Stimulated activated CD8-positive, alpha-beta memory T cell treated with anti-CD3 and anti-CD28 coated beads, Interleukin-7, amount 100 ng/mL, for 48 hours (primary cell): ENCODE results near the gene FAM234A.
"Not testable (repeated sequence)": the region's sequence is repeated elsewhere in the genome, so short reads cannot be mapped to it uniquely, and the experiment has no call there.

ENCODE experiments used
- DNase-seq, 2 donors: peaks; one replicate each; pipeline ENCODE4 v3.0.0-alpha.2; 2020; ENCODE audit warnings: low read depth in 1 of 2; ENCODE audit errors: extremely low read depth in 1 of 2

FAM234A gene, protein sequence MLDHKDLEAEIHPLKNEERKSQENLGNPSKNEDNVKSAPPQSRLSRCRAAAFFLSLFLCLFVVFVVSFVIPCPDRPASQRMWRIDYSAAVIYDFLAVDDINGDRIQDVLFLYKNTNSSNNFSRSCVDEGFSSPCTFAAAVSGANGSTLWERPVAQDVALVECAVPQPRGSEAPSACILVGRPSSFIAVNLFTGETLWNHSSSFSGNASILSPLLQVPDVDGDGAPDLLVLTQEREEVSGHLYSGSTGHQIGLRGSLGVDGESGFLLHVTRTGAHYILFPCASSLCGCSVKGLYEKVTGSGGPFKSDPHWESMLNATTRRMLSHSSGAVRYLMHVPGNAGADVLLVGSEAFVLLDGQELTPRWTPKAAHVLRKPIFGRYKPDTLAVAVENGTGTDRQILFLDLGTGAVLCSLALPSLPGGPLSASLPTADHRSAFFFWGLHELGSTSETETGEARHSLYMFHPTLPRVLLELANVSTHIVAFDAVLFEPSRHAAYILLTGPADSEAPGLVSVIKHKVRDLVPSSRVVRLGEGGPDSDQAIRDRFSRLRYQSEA

DNA sequence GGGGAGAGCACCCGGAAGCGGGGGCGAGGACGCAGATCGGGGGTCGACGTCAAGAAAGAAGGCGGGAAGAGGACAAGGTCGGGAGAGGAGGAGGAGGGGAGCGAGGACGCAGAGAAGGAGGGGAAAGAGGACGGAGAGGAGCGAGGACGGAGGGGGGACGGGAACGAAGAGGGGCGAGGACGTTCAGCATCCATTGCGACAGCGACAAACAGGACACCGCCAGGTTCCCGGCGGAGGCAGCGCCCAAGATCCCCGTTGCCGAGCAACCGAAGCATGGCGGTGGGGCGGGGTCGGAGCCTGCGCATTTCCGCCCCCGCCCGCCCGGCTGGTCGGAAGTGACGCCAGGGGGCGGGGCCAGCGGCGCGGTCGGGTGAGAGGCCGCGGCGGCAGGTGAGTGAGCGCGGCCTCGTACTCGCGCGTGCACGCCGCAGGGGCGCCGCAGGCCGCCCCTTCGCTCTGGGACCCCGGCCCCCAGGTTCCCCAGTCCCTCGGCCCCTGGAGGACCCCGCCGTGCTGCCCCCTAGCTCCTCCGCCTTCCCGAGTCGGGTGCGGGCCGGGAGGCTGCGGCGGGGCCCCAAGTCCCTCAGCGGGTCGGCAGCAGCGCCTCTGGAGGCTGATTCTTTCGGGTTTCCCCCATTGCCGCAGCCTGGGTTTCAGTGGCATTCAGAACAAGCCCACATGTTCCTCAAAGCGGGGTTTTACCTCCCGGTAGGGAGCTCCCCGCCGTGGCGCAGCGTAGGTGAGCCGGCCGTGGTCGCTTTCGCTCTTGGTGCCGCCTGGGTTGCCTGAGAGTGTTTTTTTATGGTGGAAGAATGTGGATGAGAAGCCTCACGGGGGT is at the start of gene FAM234A:
TSS of gene FAM234A (plus strand) at position 354 of the 838 bp plus-strand sequence. CDS start 19,593 bp downstream, outside the sequence.
- DNase-seq, result peak; percentile 93

DNA sequence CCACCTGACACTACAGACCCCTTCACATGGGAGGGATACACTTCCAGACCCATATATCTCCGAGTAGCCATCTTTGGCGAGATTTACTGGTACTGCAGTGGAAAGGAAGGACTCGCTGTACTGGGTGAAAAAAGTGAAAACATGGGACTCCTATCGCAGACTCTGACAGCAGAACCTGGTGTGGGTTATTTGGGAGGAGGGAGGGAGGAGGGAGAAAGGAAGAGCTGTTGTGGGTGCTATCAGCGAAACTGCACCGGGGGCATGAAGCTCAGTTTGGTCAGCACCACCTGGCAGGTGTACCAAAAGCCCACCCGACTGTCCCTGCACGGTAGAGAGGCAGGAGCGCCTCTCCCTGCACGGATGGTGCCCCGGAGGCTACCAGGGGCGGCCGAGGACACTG is 49.4 kb upstream of the FAM234A start:
- no peak for DNase-seq

DNA sequence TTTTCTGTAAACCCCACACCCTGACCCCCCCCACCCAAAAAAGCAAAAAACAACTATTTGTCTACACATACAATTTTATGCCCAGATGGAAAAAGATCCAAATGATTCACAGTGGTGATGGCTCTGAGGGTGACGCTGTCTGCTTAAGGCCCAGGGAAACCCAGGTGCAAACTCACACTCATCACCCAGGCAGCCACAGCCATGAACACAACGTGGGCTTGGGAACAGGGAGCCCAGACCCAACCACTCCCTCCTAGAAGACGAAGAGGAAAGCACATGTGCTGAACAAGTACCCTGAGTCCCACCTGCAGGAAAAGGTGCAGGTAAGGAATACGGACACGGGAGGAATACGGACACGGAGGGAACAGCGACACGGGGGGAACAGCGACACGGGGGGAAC is 48.9 kb upstream of the FAM234A start:
- DNase-seq, result no peak

DNA sequence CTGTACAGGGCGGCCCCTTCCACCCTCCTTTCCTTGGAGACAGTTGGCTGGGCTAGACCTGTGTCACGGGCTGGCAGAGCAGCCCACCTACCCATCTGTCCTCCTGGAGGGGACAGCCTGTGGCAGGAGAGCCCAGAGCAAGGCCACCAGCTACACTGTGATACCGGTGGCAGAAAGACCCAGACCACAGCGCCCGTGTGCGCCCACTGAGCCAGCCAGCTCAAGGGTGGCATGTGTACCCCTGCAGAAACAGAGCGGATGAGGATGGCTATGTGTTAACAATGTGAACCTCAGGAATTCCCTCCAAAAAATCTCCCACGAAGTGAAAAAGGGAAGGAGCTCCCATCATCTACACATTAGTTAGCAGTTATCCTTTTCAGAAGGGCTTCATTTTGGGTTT is 47.3 kb upstream of the FAM234A start:
- DNase-seq, result no peak

DNA sequence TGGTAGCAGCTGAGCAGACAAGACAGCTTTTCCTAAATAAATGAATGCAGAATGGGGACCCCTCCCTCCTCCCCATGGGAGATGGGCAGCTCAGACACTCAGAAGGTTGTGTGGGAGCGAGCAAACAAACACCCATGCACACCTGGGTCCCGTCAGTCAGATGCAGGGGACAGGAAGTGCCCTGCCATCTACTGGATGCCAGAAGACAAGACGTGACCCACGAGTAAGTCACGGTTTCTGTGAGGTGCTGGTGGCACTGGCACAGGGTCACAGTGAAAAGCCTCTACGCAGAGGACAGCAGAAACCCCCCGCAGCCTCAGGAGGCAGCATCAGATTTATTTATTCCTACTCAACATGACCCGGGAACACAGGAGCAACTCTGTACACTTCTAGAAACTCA is 45.9 kb upstream of the FAM234A start:
- DNase-seq, result no peak

DNA sequence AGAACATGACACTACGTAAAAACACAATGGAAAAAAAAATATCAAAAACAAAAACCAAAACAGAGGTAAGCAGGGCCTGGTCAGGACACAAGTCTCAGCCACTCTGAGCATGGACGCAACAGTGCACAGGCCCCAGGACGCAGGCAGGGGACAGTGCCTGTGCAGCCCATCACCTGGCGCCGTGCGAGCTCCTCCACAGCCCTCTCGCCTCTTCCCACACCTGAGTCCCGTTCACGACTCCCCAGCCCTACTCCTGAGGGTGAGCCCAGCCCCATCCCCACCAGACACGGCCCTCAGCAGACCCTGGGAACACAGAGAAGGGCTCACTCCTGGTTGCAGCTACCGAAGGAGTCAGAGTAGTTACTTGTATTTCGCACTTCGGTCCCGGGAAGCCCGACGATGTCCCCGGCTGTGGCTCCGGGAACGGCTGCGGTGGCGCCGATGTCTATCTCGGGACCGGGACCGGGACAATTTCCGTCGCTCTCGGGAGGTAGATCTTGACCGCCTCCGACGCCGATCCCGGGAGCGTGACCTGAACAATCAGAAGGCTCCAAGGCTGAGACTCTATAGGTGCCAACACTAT is 44.9 kb upstream of the FAM234A start:
- no peak for DNase-seq

DNA sequence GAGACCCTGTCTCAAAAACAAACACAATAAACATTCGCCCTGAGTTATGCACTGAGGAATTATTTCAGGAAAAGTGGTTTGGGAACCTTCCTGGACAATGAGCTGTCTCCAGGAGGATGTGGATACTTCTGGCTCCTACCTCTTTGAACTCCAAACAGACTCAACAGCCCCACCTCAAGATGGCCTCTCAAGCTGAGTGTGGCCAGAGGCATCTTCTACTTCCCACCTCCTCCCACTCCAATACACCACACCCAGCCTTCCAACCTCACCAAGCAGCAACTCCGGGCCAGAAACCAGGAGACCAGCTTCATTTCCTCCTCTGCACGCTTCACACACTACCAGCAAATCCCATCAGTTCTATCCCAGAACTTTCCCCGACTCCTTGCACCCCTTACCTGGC is 42.8 kb upstream of the FAM234A start:
- DNase-seq, result no peak

DNA sequence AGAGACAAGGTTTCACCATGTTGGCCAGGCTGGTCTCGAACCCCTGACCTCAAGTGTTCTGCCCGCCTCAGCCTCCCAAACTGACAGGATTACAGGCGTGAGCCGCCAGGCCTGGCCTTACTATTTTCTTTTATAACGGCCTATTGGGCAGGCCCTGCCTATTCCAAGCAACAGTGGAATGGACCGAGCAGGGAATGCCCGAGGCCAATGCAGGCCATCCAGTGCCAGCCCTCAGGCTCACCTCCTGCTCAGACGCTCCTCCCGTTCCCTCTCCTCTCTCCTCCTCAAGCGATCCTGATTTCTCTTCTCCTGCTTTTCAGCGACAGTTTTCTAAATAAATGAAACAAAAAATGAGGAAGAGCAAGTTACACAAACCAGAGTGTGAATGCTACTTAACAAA is 41.9 kb upstream of the FAM234A start:
- no peak for DNase-seq

DNA sequence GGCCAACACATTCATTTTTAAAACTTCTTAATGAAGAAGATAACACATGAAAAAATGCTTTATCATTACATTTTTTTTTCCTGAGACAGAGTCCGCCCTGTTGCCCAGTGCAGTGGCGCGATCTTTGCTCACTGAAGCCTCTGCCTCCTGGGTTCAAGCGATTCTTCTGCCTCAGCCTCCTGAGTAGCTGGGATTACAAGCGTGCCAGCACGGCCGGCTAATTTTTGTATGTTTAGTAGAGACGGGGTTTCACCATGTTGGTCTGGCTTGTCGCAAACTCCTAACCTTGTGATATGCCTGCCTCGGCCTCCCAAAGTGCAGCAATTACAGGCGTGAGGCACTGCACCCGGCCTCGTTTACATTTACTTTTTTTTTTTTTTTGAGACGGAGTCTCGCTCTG is 41.2 kb upstream of the FAM234A start:
- no peak for DNase-seq

DNA sequence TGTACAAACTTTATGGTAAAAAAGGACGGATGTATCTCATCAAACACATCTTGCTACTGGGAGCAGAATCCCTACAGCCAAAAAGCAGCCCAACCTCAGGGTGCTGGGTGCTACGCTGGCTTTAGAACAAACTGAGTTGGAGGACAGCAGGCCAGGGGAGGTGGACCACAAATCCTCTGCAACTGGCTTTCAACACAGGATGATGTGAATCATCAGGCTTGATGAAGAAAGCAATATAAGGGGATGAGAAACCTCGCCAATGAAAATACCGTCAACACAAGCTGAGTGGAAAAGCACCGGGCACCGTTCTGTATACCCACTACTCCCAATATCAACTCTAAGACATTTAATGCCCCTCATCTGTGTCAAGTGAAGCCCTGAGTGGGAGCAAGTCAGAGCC is 40.1 kb upstream of the FAM234A start:
- DNase-seq, result no peak

DNA sequence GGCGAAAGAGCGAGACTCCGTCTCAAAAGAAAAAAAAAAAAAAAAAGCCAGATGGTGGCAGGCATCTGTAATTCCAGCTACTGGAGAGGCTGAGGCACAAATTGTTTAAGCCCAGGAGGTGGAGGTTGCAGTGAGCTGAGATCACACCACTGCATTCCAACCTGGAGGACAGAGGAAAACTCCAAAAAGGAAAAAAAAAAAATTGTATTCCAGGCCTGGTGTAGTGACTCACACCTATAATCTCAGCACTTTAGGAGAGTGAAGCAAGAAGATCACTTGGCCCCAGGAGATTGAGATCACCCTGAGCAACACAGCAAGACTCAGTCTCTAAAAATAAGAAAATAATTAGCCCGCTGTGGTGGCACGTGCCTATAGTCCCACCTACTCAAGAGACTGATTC is 34.2 kb upstream of the FAM234A start:
- no peak for DNase-seq

DNA sequence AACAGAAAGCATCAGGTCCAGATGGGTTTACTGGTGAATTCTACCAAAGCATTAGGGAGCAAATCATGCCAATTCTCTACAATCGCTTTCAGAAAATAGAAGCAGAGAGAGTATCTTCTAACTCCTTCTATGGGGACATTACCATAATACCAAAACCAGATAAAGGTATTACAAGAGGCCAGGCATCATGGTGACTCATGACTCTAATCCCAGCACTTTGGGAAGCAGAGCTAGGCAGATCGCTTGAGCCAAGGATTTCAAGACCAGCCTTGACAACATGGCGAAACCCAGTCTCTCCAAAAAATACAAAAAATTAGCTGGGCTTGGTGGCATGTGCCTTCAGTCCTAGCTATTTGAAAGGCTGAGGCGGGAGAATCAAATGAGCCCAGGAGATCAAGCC is 31.4 kb upstream of the FAM234A start:
- no peak for DNase-seq

DNA sequence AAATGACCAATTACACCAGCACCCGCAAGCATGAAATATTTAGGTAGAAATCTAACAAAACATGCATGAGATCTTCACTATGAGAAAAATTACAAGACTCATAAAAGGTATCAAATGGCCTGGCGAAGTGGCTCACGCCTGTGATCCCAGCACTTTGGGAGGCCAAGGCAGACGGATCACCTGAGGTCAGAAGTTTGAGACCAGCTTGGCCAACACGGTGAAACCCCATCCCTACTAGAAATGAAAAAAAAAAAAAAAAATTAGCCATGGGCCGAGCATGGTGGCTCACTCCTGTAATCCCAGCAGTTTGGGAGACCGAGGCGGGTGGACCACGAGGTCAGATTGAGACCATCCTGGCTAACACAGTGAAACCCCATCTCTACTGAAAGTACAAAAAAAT is 30.6 kb upstream of the FAM234A start:
- DNase-seq, result not testable (repeated sequence)

DNA sequence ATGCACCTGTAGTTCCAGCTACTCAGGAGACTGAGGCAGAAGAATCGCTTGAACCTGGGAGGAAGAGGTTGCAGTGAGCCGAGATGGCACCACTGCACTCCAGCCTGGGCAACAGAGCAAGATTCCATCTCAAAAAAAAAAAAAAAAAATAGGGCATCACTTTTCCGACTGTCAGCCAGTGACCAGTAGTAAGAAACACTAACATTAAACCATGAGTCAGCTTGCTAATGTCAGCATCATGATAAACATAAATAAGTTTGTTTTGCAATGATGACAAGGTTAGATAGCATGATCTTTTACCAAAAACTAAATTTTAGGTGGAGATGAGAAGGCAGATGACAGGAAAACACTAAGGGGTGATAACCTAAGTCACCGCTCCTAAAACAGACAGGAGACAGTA is 25.3 kb upstream of the FAM234A start:
- DNase-seq, result not testable (repeated sequence)

DNA sequence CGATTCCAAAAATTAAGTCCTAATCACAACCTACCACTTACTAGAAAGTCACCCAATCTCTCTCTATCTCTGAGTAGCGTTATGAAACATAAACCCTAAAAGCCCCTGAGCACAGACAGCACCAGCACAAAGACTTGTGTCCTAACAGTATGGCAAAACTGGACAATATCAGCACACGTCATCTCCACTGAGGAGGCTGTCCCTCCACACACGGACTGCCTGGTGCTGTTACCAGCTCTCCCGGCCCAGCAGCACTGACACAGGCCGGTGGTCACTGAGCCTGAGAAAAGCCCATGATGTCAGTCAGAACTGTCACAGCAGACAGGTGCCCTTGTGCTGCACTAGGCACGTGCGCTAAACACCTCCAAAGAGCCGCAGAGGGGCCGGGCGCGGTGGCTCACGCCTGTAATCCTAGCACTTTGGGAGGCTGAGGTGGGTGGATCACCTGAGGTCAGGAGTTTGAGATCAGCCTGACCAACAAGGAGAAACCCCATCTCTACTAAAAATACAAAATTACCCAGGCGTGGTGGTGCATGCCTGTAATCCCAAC is 22.9 kb upstream of the FAM234A start:
- not testable (repeated sequence) for DNase-seq

DNA sequence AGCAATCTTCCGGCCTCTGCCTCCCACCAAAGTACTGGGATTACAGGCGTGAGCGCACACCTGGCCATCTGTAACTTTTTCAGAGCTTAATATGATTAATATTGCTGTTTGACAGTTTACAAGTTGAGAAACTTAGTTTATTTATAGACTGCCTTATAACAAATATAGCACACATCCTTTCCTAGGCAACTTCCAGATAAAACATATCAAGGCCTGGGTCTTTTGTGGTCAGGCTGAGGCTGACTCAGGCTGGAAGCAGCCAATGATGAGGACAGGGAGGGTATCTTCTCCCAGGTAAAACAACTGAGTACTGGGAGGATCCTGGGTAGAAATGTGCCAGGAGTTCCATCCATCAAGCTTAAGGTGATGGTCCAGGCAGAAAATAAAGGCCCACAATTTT is 21.6 kb upstream of the FAM234A start:
- no peak for DNase-seq

DNA sequence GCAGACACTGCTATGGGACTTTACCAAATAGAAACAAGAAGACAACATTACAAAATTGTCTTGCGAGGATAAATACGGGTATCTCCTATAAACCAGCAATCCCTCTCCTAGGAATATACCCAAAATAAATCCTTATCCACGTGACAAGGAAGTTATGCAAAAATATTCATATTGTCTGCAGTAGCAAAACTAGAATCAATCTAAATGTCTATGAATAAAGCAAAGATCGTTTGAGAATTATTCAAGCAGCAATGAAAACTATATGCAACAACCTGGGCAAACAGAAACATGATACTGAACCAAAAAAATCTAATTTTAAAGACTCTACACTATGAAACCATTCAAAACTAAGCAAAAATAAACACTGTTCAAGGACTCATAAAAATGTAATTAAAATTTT is 14.6 kb upstream of the FAM234A start:
- no peak for DNase-seq

DNA sequence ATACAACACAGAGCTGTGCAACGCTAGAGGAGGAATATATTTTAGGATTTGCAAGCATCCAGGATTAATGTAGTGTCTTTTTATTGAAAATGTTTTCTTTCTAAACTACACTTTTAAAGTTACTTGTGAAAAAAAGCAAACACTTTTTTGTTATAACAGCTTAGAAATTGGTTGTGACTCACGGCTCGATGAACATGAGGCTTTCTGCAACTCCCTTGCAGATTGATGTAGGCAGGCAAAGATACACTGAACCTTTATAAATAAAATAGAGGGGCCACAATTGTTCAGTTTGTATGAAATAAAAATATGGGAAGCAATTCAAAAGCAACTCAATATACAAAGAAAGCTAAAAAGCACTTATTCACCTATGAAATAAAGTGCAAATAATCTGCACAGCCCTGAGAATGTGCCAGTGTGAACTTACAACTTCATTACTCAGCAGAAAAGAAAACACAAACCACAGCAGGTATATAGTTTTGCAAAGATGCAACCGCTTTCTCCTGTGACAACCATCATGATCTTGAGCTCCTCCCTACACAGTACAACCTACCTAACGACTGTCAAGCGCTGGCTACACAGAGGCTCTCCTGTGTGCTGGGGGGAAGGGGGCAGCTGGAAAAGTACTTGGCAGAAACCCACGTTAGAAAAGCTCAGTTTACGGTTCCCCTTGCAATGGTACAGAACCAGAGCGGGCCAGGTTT is 6.3 kb upstream of the FAM234A start:
- no peak for DNase-seq

DNA sequence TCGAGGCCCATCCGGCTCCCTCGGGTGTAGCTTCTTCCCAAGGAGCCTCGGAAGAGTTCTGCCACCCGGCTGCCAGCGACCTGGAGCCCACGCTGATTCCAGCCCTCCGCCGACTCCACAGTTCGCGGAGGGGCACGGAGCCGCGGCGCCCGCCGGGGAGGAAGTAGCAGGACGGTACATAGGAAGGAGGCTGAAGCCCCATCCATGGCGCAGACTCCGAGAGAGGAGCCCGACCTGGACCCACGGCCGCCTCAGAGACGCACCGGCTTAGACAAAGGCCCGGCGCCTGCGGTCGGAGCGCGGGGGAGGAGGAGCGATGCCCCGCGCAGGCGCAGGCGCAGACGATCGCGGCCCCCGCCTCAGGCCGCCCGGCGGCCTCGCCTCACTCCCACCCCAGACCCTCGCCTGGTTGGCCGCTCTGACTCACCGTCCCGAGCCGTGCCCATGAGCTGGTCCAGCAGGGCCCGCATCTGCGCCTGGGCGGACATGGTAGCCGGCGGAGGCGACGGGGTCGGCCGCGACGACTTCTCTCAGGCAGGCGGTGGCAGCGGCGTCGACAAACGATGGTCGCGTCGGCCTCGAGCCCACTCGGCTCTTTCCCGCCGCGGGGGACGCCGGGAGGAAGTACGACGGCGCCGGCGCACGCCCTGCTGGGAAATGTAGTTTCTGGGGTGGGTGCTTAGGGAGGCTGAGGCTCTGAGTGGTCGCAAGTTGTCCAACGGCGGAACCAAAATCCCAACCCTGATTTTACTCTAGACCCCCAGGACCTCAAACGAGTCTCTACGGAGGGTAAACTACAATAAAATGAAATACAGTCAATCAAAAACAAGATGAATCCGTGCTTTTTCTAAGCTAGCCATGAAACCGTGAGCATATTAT is 5.5 kb upstream of the FAM234A start, which contains the start of gene LUC7L:
TSS of gene LUC7L (minus strand) at position 598 of the 879 bp plus-strand sequence. CDS start at position 488, 110 bp downstream.
- DNase-seq, result peak; percentile 80 to 82
